ENCODE measurements around the gene MCM3AP.
"Not testable (repeated sequence)": the region's sequence is repeated elsewhere in the genome, so short reads cannot be mapped to it uniquely, and the experiment has no call there.

The MCM3AP gene

DNA sequence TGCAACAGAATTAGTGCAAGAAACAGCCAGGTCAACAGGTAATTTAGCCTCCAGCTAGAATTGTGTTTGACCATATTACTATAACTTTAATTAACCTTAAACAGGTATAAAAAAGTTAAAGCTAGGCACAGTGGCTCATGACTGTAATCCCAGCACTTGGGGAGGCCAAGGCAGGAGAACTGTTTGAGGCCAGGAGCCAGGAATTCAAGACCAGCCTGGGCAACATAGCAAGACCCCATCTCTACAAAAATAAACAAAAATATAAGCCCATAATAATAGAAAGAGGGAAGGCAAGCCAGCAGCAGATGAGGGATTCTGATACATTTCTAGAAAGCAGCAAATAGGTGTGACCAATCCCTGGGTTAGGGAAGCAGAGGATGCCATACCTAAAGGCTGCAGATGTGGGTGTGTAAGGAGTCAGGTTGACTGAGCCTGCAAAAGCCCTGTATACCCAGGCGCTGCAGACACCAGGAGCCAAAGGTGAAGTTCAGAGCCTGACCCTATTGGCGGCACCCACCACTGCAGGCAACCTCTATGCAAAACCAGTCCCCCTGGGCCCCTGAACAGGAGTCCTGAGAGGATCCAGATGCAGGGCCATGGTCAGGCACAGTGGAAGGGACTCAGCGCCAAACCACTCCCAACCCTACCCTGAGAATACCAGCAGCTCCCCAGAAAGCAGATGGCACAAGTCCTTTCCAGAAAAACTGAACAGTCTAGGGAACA lies 37.6 kb downstream of the MCM3AP start:
- TF ChIP-seq, protein P1, sequence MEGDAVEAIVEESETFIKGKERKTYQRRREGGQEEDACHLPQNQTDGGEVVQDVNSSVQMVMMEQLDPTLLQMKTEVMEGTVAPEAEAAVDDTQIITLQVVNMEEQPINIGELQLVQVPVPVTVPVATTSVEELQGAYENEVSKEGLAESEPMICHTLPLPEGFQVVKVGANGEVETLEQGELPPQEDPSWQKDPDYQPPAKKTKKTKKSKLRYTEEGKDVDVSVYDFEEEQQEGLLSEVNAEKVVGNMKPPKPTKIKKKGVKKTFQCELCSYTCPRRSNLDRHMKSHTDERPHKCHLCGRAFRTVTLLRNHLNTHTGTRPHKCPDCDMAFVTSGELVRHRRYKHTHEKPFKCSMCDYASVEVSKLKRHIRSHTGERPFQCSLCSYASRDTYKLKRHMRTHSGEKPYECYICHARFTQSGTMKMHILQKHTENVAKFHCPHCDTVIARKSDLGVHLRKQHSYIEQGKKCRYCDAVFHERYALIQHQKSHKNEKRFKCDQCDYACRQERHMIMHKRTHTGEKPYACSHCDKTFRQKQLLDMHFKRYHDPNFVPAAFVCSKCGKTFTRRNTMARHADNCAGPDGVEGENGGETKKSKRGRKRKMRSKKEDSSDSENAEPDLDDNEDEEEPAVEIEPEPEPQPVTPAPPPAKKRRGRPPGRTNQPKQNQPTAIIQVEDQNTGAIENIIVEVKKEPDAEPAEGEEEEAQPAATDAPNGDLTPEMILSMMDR (IDR thresholded peaks at IDR 0.05; ENCODE audit: low read depth, low read length), result no peak
- in situ Hi-C loops (cut with HindIII; ENCODE audit: low sequenced_read_pairs), result no loop called here
- no peak overlapping the region for H3K4me3 ChIP-seq (ENCODE audit: low read depth, low read length)
- no peak for DNase-seq (ENCODE audit: low read depth, low spot score)

DNA sequence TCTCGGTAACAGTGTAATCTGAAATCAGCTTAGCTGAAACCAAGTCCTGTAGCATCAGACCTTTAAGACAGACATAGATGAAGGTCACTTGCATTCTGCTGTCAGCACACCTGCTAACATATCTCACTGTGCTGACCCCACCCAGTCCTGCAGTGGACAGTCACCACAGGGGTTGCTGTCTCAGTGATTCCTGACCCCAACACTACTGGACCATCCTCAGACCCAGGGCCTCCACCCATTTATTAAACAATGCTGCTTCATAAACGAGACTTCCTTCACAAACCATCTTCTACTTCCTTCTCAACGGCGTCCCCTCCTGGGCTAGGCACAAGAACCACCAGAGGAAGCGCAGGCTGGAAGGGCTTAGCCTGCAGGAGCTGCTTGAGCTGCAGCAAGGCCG lies 39.1 kb downstream of the MCM3AP start:
- in situ Hi-C loops (cut with HindIII; ENCODE audit: low sequenced_read_pairs), result no loop called here
- DNase-seq (ENCODE audit: low read depth, low spot score), result no peak
- TF ChIP-seq, protein P1 (IDR thresholded peaks at IDR 0.05; ENCODE audit: low read depth, low read length), result no peak

DNA sequence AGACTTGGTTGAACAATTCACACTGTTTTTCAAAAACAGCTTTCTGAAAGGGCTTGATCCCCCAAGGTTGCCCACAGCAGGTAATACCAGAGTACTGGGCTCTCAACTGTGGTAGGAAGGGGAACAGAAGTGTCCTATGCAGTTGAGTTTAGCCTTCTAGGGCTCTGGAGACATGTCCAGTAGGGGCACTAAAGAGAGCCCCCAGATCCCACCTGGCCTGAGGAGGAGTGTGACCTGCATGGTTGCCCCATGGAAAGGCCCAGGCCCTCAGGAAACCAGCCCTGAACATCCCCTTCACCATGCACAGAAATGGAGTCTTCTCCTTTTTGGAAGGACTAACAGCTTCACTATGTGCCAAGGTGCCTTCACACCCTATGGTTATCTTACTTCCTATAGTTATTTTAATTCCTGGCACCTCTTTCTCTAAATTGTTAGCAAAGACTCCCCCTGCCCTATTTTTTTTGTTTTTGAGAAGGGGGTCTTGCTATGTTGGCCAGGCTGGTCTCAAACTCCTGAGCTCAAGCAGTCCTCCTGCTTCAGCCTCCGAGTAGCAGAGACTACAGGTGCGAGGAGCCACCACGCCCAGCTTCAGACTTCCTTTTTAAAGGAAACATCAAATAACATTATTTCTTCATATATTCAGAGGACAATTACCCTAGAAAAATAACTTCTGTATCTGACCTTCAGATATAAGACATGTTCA lies 40.0 kb downstream of the MCM3AP start:
- no peak for DNase-seq (ENCODE audit: low read depth, low spot score)
- no peak overlapping the region for H3K4me3 ChIP-seq (ENCODE audit: low read depth, low read length)
- in situ Hi-C loops (cut with HindIII; ENCODE audit: low sequenced_read_pairs), result no loop called here
- TF ChIP-seq, protein P1 (IDR thresholded peaks at IDR 0.05; ENCODE audit: low read depth, low read length), result peak; percentile 12

More for the DNA sequence above, 39.1 kb downstream of the MCM3AP start:
- H3K4me3 ChIP-seq (ENCODE audit: low read depth, low read length), result no peak overlapping the region

DNA sequence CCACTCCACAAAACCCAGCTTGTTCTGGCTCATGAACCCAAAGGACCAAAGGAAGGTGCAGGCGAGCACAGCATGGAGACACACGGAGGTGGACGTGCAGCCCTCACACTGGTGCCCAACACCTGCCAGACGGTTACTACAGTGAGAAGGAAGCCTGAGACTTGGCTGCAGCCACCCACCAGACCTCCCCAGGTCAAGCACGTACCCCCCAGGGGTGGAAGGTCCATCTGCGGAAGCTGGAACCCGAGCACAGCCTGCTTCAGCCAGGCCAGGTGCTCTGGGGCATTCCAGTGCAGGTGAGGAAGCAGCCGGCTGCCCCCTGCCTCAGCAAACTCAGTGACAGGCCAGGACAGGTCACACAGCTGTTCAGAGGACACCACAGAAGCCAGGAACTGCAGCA lies 40.8 kb downstream of the MCM3AP start:
- TF ChIP-seq, protein P1 (IDR thresholded peaks at IDR 0.05; ENCODE audit: low read depth, low read length), result no peak
- H3K4me3 ChIP-seq (ENCODE audit: low read depth, low read length), result no peak overlapping the region
- in situ Hi-C loops (cut with HindIII; ENCODE audit: low sequenced_read_pairs), result no loop called here
- DNase-seq (ENCODE audit: low read depth, low spot score), result no peak

DNA sequence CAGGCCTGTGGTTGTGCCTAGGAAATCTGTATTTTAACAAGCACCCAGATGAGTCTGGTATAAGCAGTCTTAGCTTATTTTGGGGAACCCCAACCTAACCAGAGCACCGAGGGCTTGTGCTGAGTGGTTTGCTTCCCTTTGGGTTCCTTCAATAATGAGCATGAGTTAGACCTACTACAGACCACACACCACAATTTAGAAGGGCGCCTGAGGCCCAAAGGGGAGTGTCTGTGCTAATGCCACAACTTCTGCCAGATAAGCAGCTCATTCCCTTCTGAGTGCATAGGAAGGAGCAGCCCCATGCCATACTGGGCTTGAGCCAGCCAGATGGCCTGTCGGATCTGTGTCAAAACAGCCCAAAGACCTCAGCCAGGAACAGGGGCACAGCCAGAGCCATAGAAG lies 41.5 kb downstream of the MCM3AP start:
- no peak for DNase-seq (ENCODE audit: low read depth, low spot score)
- TF ChIP-seq, protein P1 (IDR thresholded peaks at IDR 0.05; ENCODE audit: low read depth, low read length), result no peak
- in situ Hi-C loops (cut with HindIII; ENCODE audit: low sequenced_read_pairs), result no loop called here
- no peak overlapping the region for H3K4me3 ChIP-seq (ENCODE audit: low read depth, low read length)

DNA sequence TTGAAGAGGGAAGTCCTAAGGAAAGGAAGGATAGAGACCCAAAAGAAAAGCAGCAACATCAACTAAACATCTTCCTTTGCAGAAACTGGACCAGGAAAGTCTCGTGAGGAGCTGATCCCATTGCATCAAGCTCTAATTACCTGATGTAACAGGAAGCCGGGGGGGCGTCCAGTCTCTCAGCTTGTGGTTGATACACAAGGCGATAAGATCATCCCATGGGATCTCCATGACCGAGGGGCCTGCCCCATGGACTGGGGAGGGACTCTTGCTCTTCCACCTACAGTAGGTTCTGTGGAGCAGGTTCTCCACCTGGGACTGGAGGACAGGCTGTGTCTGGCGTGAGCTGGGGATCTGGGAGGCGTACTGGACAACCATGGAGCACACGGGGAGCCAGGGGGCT lies 42.1 kb downstream of the MCM3AP start:
- in situ Hi-C loops (cut with HindIII; ENCODE audit: low sequenced_read_pairs), result no loop called here
- TF ChIP-seq, protein P1 (IDR thresholded peaks at IDR 0.05; ENCODE audit: low read depth, low read length), result no peak
- DNase-seq (ENCODE audit: low read depth, low spot score), result no peak
- H3K4me3 ChIP-seq (ENCODE audit: low read depth, low read length), result no peak overlapping the region

DNA sequence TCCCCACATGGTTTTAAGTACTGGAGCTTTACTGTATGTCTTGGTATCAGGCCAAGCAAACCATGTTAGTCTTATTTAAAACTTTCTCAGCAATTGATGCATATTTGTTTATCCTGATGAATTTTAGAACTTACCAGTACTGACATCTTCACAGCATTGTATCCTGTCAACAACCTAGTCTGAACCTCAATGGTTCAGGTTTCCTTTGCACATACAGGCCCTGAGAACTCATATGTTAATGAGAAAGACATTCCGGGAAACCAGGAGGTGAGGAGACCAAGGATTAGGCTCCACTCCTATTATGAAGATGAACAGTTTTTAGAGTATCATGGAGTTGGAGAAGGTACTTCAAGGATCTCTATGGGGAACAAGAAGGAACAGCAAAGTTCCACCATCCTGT lies 43.8 kb downstream of the MCM3AP start:
- H3K4me3 ChIP-seq (ENCODE audit: low read depth, low read length); DNase-seq (ENCODE audit: low read depth, low spot score); in situ Hi-C loops (cut with HindIII; ENCODE audit: low sequenced_read_pairs): not testable (repeated sequence)

Data from astrocyte of the spinal cord (primary cell).